AG04449 (cell line): ENCODE measurements around the gene MUCL3.

Experiments used
- CTCF ChIA-PET: fragments of 350-600 bp; formaldehyde crosslinking; extraction: SDS; loops from one replicate; lab custom pipeline; 2021; ENCODE audit warnings: antibody characterized with exemption; lab: Yijun Ruan, JAX
- POLR2A ChIA-PET: fragments of 400-600, 350-600 bp; formaldehyde crosslinking; extraction: SDS; loops from one replicate; lab custom pipeline; 2020; ENCODE audit warnings: antibody characterized with exemption, inconsistent platforms; lab: Yijun Ruan, JAX
- DNase-seq: peaks from one replicate; pipeline ENCODE4 v3.0.0-alpha.2; 2010; ENCODE audit warnings: low read depth, low spot score
- H3K4me3 ChIP-seq: 2 replicates; pipeline ENCODE4 v1.5.1; 2011; ENCODE audit warnings: low read depth, mild to moderate bottlenecking, control low read depth, low read length
- CTCF ChIP-seq: IDR thresholded peaks from one replicate; pipeline ENCODE4 v1.5.1; 2011; ENCODE audit warnings: mild to moderate bottlenecking, moderate library complexity, low read length, control low read depth, inconsistent platforms; ENCODE audit not compliant: insufficient read depth; ENCODE audit errors: missing control alignments

The MUCL3 gene

GRCh38 chr6:31001281-31001888 is 60.6 kb downstream of the MUCL3 start:
- ChIA-PET CTCF (no interaction called here), POLR2A (no interaction called here)
- no peak for DNase-seq
- no peak for TF ChIP-seq CTCF
- H3K4me3 ChIP-seq: no peak overlapping the region

DNA sequence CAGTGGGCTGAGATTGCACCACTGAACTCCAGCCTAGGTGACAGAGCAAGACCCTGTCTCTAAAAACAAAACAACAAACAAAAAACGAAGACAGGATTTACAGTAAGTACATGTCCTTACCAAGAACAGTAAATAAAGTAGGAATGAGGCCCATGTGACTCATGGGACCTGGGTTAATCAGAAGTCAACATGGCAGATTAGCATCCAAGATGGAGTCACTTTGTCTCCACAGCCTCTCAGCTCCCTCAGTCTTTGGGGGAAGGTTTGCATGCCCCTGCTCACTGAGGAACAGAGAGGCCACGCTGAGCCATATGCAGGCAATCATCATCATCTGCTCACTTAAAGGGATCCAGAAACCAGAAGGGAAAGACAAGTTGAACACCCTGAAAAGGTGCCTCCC is 61.7 kb downstream of the MUCL3 start:
- TF ChIP-seq CTCF: no peak
- H3K4me3 ChIP-seq: no peak overlapping the region
- CTCF ChIA-PET: interaction anchor here (1.2 to 1.6 kb wide), 2 partner anchors 10 to 67 kb away, joined by 4 to 8 read pairs; no protein-coding TSS in a partner anchor
- no peak for DNase-seq
- POLR2A ChIA-PET: no interaction called here
